H1 (cell line): ENCODE data around the gene FOXA3. TPM values are rescaled to one million over a fixed set of nuclear protein-coding genes. Genes with fewer than 3 reads are reported as not detected.

Experiments
- ATF3 ChIP-seq: IDR thresholded peaks from 2 replicates; pipeline ENCODE4 v1.6.1; 2011; ENCODE audit warnings: low read depth, mild to moderate bottlenecking, low read length; ENCODE audit not compliant: insufficient read depth
- KDM1A ChIP-seq: fragments of 200-600, 300-600 bp; sonication (generic); IDR thresholded peaks from 2 replicates; pipeline ENCODE4 v1.7.1; 2016; ENCODE audit warnings: mild to moderate bottlenecking, low read length, borderline replicate concordance
- SAP30 ChIP-seq: fragments of 300-600 bp; sonication (generic); IDR thresholded peaks from 2 replicates; pipeline ENCODE4 v1.7.1; 2012; ENCODE audit warnings: low read length, moderate library complexity, mild to moderate bottlenecking, inconsistent platforms; ENCODE audit not compliant: insufficient read depth, insufficient replicate concordance
- polyA plus RNA-seq, 7 experiments: library from polyadenylated mRNA; depleted of rRNA in 3 of 7; stranded (reverse) in 5 of 7; unstranded in 2 of 7; fragments of >200 nt in 5 of 7; fragments of 200-250 nt in 2 of 7; gene quantifications; 1 replicate in 5 of 7; 2 replicates in 1 of 7; 4 replicates in 1 of 7; pipeline versions ENCODE4 v1.2.1 to v1.2.3, GENCODE V29; 2011 to 2013; ENCODE audit warnings: missing spikeins in 2 of 7, mixed read lengths in 2 of 7
- total RNA-seq: library from RNA; stranded (reverse); fragmentation: NEBNext Ultra II Directional; extraction: Animal tissue kit (Norgen Biotek cat#: 25700); gene quantifications from 2 replicates; pipeline ENCODE4 v1.2.1, GENCODE V29; 2021

FOXA3 gene
- total and polyA plus RNA-seq, 2 of the 8 experiments (the other 6 are each of a cell fraction or from before 2014, with no cell fraction given), result 20.2 to 49.1 TPM

DNA sequence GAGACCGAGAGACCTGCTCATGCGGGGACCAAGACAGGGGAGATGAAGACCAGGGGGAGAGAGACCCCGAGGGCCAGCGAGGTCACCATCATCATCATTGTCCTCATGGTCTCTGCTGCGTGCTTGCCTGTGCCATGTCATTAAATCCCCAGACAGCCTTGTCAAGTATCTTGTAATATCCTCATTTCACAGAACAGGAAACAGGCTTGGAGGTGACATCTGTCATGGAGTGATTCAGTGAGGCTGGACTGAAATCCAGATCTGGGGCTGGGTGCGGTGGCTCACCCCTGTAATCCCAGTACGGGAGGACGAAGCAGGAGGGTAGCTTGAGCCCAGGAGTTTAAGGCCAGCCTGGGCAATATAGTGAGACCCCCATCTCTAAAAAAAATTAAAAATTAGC, 56.3 kb downstream of the FOXA3 start (continued):
- TF ChIP-seq ATF3 (no peak), KDM1A (no peak), SAP30 (no peak)
